ENCODE measurements around the gene CISD3. TPM values are rescaled to one million over a fixed set of nuclear protein-coding genes. Genes with fewer than 3 reads are reported as not detected.

CISD3 gene
- polyA plus RNA-seq, 1 donor = 9.7 TPM

GRCh38 chr17:38742411-38743308 lies 12.5 kb downstream of the CISD3 start:
- no peak for DNase-seq

DNA sequence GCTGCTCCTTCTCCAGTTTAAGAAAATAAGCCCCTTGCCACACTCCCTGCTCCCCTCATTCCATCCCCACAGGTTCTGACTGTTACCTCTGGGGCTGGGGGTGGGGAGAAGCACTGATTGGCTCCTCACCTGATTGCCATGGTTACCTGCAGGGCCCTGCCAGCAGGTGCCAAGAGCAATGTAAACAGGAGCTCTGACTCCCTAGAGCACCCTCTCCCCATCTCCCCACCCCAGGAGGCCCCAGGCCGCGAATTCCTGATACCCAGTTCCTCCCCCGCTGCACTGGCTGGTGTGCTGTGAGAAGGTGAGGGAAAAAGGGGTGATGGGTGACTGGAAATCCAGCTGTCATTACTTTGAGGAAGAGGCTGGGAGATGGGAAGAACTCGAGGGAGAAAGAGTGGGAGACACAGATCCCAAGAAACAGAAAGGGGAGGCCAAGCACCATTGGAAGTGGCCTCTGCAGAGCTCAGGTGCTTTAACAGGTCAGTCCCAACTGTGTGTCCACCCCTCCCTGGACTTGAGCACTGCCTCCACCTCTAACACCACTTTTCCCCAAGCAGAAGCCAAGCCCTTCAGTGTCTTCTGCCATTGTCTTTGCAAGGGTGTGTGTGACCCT lies 13.5 kb downstream of the CISD3 start:
- no peak for DNase-seq

DNA sequence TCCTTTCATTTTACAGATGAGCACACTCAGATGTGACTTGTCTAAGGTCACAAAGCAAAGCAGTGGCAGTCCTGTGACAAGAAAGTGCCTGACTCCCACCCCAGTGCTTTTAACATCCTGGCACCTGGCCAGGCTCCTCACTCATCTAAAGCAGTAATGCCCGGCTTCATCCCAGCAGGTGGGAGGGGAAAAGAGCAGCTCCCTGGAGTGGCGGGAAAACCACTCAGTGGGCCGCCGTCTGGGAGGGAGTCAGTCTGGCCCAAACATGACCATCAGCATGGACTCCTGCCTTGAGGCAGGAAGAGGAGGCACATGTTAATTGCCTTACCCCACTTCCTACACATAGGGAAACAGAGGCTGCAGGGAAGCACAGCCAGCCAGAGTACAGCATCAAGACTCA lies 15.4 kb downstream of the CISD3 start:
- no peak for DNase-seq

DNA sequence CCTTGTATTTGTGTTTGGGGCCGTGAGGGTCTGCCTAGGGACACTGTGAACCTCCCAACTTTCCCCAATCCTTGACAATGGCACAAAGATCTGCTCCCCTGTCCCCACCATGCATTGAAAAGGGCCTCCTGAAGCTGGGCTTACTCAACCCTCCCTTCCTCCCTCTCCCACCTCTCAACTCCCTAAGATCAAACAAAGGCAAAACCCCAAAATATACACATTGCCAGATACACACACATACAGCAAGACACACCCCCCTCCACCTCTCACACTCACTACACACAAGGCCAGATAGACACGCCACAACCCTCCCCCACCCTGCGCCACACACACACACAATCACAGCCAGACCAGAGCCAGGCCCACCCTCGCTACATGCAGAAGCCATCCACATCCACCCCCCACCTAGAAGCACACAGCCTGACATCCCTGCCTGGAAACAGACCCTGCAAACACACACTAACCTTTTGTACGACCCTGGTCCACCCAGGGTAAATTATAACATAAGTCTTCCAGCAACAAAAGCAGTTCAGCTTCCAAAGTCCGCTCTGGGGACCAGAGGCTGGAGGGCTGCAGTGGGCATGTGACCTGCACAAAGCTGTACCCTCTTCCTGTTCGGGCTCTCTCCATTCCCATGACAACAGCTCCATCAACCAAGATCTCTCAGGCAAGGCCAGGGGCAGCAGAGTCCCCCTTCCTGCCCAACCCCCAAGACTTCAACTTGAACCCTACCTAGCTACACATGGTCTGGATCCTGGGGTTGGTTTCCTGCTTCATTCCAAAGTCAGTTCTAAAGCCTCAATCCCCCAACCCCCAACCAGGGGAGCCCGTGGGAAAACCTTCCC lies 16.1 kb downstream of the CISD3 start:
- DNase-seq = no peak

DNA sequence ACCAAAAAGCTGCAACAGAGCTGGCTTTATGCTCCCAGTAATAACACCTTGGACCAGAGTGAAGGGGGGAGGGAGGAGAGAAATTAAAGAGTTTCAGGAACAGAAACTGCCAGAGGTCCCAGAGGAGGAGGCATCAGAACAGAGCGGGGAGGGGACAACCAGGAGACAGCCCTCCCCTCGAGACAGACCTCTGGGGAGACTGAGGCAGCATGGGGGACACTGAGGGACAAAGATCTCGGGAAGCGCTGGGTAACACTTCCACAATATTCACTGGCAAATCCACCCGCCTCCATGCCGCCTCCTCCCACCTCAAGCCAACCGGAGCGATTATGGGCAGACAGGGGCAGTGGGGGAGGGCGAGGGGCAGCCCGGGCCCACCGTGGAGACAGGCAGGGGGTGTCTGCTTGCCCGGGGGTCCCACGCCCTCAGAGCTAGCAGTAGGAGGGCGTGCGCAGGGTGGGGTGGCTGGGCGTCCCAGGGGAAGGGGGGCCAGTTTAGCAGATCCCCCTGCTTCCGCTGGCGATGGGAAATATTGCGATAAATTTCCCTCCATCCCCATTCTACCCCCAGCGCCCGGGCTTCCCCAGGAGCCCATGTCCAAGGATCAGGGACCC lies 16.8 kb downstream of the CISD3 start:
- no peak for DNase-seq

DNA sequence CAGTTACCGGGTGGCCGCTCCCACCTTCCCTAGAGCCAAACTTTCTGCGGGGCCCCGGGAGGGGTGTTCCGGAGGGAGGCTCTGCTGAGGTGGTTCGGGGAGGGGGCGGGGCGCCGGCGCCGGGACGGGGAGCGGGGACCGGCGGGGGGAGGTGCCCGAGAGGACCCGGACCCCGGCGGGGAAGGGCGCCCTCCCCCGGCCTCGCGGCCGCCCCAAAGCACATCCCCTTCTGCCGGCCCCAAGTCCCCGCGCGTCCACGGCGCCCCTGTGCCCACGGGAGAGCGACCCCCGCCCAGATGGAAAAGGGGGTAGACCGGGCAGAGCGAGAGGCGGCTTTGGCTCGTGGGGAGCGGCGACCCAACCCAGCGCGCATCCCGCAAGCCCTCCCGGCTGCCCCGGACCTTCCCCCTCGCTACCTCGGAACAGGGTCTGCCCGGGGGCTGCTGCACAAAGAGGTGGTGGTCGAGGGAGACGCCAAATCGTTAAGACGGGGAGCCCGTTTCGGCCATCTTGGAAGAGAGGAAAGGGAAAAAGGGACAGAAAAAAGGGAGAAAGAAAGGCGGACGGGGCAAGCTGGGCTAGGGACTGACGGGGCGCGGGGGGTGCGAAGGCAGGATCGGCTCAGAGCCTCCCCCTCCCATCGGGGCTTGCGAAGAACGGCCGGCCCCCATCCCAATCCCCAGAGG lies 17.5 kb downstream of the CISD3 start:
- DNase-seq = no peak

DNA sequence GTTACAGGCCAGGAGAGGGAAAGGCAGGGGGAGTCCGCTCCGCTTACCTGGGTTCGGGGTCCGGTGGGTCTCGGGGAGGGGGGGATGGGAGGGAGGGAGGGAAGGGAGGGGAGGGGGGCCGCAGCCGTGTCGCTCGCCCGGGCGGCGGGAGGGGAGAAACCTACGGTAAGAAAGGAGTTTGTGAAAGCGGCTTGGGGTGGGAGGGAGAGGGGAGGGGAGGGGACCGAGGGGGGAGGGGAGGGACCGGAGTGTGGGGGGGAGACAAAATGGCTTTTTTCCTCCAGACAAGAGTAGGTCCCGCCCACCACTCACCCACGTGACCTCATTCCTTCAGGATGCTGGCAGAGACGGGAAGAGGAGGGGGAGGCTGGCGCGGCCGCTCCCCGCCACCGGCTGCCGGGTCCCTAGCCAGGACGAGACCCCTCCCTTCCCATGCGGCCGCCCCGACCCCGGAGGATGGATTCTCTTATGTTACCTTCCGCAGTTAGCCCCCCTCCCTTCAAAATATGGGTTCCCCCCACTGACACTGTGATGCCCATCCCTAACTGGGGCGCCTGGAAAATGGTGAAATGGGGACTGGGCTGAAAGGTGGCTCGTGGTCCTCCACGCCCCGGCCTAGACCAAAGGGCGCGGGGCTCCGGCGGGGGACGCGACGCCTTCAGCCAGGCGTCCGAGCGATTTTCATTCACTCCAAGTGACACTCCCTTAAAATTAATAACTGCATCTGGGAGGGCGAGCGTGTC lies 18.2 kb downstream of the CISD3 start, which contains the start of gene PCGF2:
Gene PCGF2, minus strand, starts transcription at position 188 of the 743 bp plus-strand sequence. CDS start 7,934 bp downstream, outside the sequence.
- DNase-seq = peak; percentile 97

- no peak for DNase-seq
These were observed 18.7 kb downstream of the CISD3 start for GRCh38 chr17:38748892-38749222.

DNA sequence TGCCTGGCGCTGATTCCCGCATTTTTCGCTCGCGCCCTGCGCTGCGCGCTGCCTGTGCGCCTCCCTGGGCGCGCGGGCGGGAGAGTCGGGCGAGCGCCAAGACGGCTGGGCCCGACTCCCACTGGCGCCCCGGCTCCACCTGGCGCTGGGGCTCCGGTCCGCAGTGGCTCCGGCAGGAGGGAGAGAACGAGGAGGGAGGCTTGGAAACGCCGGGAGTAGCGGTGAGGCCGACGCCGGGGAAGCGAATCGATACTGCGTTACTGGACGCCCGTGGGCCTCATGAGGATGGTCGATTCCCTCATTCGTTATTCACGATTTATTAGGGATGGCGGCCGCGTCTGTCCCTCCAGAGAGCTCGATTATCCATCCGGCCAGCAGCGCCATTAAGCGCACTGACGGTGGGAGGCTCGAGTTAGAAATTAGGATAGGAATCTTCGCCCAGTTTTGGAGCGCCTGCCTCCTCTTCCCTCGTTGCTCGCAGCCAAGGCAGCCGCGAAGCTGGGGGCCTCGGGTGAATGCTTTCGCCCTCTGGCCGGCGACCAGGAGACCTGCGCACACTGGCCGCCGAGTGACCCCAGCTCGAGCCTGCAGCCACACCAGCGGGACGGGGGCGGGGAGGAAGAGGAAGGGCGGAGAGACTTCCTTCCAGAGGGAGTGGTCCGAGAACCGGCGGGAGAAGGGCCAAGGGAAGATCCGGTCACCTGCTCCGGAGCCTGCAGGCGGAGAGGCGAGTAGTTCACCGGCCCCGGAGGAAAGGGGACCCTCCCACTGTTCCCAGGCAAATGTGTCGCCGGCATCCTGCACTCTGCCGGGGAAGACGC lies 19.3 kb downstream of the CISD3 start:
- DNase-seq = peak; percentile 83

DNA sequence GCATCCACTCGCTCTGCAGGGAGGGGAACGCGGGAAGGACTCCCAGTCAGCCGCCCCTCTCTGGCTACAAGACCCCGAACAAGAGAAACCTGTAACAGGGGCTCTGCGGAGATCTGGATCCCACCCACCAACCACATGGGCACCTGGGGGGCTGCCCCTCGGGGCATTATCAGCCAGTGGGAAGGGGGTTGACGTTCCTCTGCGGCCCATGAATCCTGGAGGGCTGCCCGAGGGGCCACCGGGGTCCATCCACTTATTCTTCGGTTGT lies 19.8 kb downstream of the CISD3 start:
- no peak for DNase-seq

GRCh38 chr17:38750312-38751121 lies 20.4 kb downstream of the CISD3 start:
- DNase-seq = no peak

- no peak for DNase-seq
These were observed 21.1 kb downstream of the CISD3 start for GRCh38 chr17:38751144-38751807.

DNA sequence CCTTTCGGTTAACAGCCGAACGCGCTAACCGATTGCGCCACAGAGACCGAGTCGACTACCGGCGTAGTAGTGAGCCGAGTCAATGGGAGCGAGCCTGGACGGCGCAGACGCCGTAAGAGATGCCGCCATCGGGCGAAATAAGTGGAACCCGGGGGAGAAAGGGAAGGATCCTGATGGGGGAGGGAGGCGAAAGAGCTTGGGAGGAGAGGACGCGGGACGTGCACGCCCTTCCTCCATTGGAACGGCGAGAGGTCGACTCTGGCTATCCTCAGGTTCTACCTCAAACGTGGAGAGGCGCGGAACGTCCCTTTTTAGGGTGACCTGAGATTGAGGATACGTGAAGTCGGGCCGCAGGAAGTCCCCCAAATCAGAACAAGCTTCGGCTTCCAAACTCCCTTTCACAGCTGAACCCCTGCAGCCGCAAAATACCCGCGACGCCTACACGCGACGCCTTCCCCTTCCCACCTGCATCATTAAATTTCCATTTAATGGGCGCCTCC lies 21.7 kb downstream of the CISD3 start:
- peak; percentile 82 for DNase-seq

GRCh38 chr17:38752308-38753070 lies 22.3 kb downstream of the CISD3 start, which contains the start of gene PSMB3:
PSMB3 (plus strand) TSS chr17:38752741; CDS start chr17:38752827, 86 bp downstream.
- DNase-seq = peak; percentile 99

- no peak for DNase-seq
These were observed 22.9 kb downstream of the CISD3 start for GRCh38 chr17:38753071-38753506.

- DNase-seq = no peak
These were observed 31.5 kb downstream of the CISD3 start for GRCh38 chr17:38761612-38762011.

GRCh38 chr17:38762231-38762630 lies 32.1 kb downstream of the CISD3 start:
- no peak for DNase-seq

- DNase-seq = no peak
These were observed 36.2 kb downstream of the CISD3 start for GRCh38 chr17:38766341-38766740.
